Caco-2 (cell line): ENCODE measurements around the gene CCDC142. TPM values are rescaled to one million over a fixed set of nuclear protein-coding genes. Genes with fewer than 3 reads are reported as not detected.

Source experiments
- BruUV-seq: library from RNA; stranded (reverse); fragments of 400-500 nt; replicated peaks from 2 replicates; lab custom pipeline; 2021; lab: Mats Ljungman, UMichigan
- CTCF ChIA-PET: fragments of 300-600 bp; sonication (Branson Sonifier 250); formaldehyde crosslinking; loops from one replicate; lab custom pipeline; 2022; ENCODE audit warnings: antibody characterized with exemption; lab: Charles Lee
- POLR2A ChIA-PET: fragments of 300-600 bp; sonication (Branson Sonifier 250); formaldehyde crosslinking; loops from one replicate; lab custom pipeline; 2022; ENCODE audit warnings: antibody characterized with exemption; lab: Charles Lee
- DNase-seq, 2 experiments: peaks; one replicate each; pipeline versions ENCODE4 v3.0.0 to v3.0.0-alpha.2; 2020 to 2022
- H3K27me3 ChIP-seq: replicated peaks from 2 replicates; pipeline ENCODE4 v1.6.0; 2011; ENCODE audit warnings: low read length; ENCODE audit not compliant: control insufficient read depth, insufficient read depth
- H3K36me3 ChIP-seq: 2 replicates; pipeline ENCODE4 v1.5.1; 2011; ENCODE audit warnings: low read length; ENCODE audit not compliant: control insufficient read depth, insufficient read depth
- H3K4me1 ChIP-seq: fragments of 250-450 bp; sonication (Bioruptor Pico); 2 replicates; pipeline ENCODE4 v1.5.1; 2020; ENCODE audit warnings: mild to moderate bottlenecking
- H3K4me3 ChIP-seq: 2 replicates; pipeline ENCODE4 v1.5.1; 2011; ENCODE audit warnings: low read depth, mild to moderate bottlenecking, control low read depth, low read length
- H3K9me3 ChIP-seq: fragments of 250-450 bp; sonication (Bioruptor Pico); 2 replicates; pipeline ENCODE4 v1.5.1; 2020; ENCODE audit warnings: mild to moderate bottlenecking, moderate library complexity
- H3K27ac Mint-ChIP-seq: one replicate; pipeline ENCODE4 v1.8.0; 2022; ENCODE audit warnings: mixed read lengths; ENCODE audit not compliant: unreplicated experiment
- H3K27me3 Mint-ChIP-seq: one replicate; pipeline ENCODE4 v1.8.0; 2022; ENCODE audit warnings: mixed read lengths; ENCODE audit not compliant: insufficient read depth, unreplicated experiment
- H3K36me3 Mint-ChIP-seq: one replicate; pipeline ENCODE4 v1.8.0; 2022; ENCODE audit warnings: mild to moderate bottlenecking, mixed read lengths; ENCODE audit not compliant: insufficient read depth, unreplicated experiment
- H3K4me1 Mint-ChIP-seq: one replicate; pipeline ENCODE4 v1.8.0; 2022; ENCODE audit warnings: low read depth, mixed read lengths; ENCODE audit not compliant: unreplicated experiment
- H3K4me3 Mint-ChIP-seq: one replicate; pipeline ENCODE4 v1.8.0; 2022; ENCODE audit warnings: mild to moderate bottlenecking, moderate library complexity, mixed read lengths; ENCODE audit not compliant: unreplicated experiment
- H3K9me3 Mint-ChIP-seq: one replicate; pipeline ENCODE4 v1.8.0; 2022; ENCODE audit warnings: mixed read lengths; ENCODE audit not compliant: unreplicated experiment
- CTCF ChIP-seq, 2 experiments: fragments of 200-600 bp in 1 of 2; IDR thresholded peaks; 1 replicate in 1 of 2; 2 replicates in 1 of 2; pipeline versions ENCODE4 v1.5.1 to v1.8.0; 2011 to 2022; ENCODE audit warnings: antibody characterized with exemption in 1 of 2, control low read depth in 1 of 2, inconsistent platforms in 1 of 2, low read depth in 1 of 2, low read length in 1 of 2, mild to moderate bottlenecking in 1 of 2, moderate library complexity in 1 of 2; ENCODE audit not compliant: insufficient read depth in 1 of 2, severe bottlenecking in 1 of 2, unreplicated experiment in 1 of 2
- intact Hi-C: fragments of 100-400 bp; cut with micrococcal nuclease; formaldehyde crosslinking; loops from one replicate; pipeline ENCODE4 v1.10.0; 2022; ENCODE audit not compliant: unreplicated experiment
- total RNA-seq: library from RNA; stranded (reverse); gene quantifications from 2 replicates; pipeline ENCODE4 v1.2.3, GENCODE V29; 2022

The CCDC142 gene
- total RNA-seq, 1 experiment from 2014 or later, result 39.0 TPM

- Histone ChIP-seq H3K4me3 (no peak overlapping the region), H3K4me1 (peaks cover 37% of the 10 kb centered on the region), H3K27me3 (no peaks in the 10 kb centered on the region), H3K9me3 (no peaks in the 10 kb centered on the region), H3K36me3 (peaks cover 3% of the 10 kb centered on the region; the same call in 1 of the 2 replicates)
- Mint-ChIP-seq H3K4me3 (no peak overlapping the region), H3K27me3 (no peaks in the 10 kb centered on the region), H3K9me3 (no peaks in the 10 kb centered on the region), H3K27ac (no peak overlapping the region), H3K4me1 (peaks cover 13% of the 10 kb centered on the region), H3K36me3 (peaks cover 31% of the 10 kb centered on the region)
- no TSS peak for BruUV-seq
- no peak for DNase-seq
- intact Hi-C loops, result no loop called here
- no peak for TF ChIP-seq CTCF (IDR thresholded peaks at IDR 0.05; ENCODE audit: insufficient read depth in 1 of 2, low read depth in 1 of 2, low read length in 1 of 2, severe bottlenecking in 1 of 2, unreplicated experiment in 1 of 2)
- ChIA-PET POLR2A (no interaction called here), CTCF (no interaction called here)
Observed at GRCh38 chr2:74491648-74492544, 9.1 kb upstream of the CCDC142 start.

GRCh38 chr2:74489906-74490305 is 7.1 kb upstream of the CCDC142 start:
- H3K4me3 ChIP-seq, result no peak overlapping the region
- H3K4me3 Mint-ChIP-seq, result no peak overlapping the region
- intact Hi-C loops, result loop anchor here (1.0 kb wide), 2 partner anchors 8 to 12 kb away; no protein-coding TSS in a partner anchor
- ChIA-PET CTCF (interaction anchor here (1.1 to 2.0 kb wide), 4 partner anchors 9 to 49 kb away, joined by 3 to 9 read pairs (median 5); partner anchors contain the start of genes LBX2 and PCGF1), POLR2A (interaction anchor here (0.7 to 2.0 kb wide), 4 partner anchors 12 to 89 kb away, joined by 3 to 17 read pairs (median 6); partner anchors contain the start of genes LBX2 and MRPL53)
- peaks cover 37% of the 10 kb centered on the region for H3K4me1 ChIP-seq
- BruUV-seq, result no TSS peak
- H3K9me3 Mint-ChIP-seq, result no peaks in the 10 kb centered on the region
- no peak for DNase-seq
- H3K4me1 Mint-ChIP-seq, result peaks cover 22% of the 10 kb centered on the region
- H3K27me3 ChIP-seq, result no peaks in the 10 kb centered on the region
- H3K27ac Mint-ChIP-seq, result peak overlapping the region; percentile 39
- H3K36me3 ChIP-seq, result peaks cover 2% of the 10 kb centered on the region; the same call in 1 of the 2 replicates
- H3K36me3 Mint-ChIP-seq, result peaks cover 41% of the 10 kb centered on the region
- no peaks in the 10 kb centered on the region for H3K27me3 Mint-ChIP-seq
- no peaks in the 10 kb centered on the region for H3K9me3 ChIP-seq
- no peak for TF ChIP-seq CTCF (IDR thresholded peaks at IDR 0.05; ENCODE audit: insufficient read depth in 1 of 2, low read depth in 1 of 2, low read length in 1 of 2, severe bottlenecking in 1 of 2, unreplicated experiment in 1 of 2)
